ENCODE data around the gene ARHGEF38.
"Not testable (repeated sequence)": the region's sequence is repeated elsewhere in the genome, so short reads cannot be mapped to it uniquely, and the experiment has no call there.

The ARHGEF38 gene

DNA sequence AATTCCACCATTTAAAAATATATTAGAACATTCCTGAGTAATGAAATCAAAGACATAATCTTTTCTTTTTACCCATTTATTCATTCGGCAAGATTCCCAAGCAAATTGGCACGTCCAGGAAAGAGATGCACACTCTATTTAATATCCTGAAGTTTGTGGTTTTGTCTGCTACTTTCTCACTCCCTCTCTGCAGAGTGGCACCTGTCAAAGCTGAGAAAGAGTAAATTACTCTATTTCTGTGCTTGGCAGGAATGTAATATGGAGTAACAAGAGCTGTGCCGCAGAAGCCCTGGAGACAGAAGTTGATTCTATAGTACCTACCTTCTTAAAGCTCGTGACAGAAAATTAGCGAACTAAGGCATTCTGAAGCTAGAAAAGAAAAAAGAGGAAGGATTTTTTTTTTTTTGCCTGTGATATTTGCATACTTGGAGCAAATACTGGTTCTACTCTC lies 161.7 kb downstream of the ARHGEF38 start:
- DNase-seq (ENCODE audit: low read depth in 2 of 2): no peak

GRCh38 chr4:105714932-105715331 lies 162.5 kb downstream of the ARHGEF38 start:
- no peak for DNase-seq (ENCODE audit: low read depth in 2 of 2)

DNA sequence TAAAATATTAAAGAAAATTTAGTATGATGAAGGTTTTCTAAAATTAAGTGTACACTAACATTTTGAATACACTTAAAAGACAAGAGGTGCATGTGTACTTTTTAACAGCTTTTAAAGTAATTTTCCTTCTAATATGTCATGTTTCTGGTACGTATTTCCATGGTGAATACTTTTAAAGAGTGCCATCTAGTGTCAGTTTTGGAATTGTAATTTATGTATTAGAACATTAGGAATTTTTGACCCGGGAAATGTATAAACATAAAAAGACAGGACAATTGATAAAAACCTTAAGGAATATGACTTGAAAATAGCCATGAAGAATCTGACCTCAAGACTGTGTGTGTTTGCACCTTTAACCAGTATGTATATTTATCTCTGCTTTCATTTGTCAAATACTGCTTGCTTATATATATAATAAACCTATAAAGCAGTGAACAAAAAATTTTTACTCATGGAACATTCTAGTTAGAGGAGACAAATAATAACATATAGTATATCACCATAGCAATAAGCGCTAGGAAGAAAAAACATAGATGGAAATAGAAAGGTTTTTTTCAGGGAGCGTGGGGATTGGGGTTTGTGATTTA lies 163.4 kb downstream of the ARHGEF38 start:
- DNase-seq (ENCODE audit: low read depth in 2 of 2): no peak

GRCh38 chr4:105719204-105719603 lies 166.8 kb downstream of the ARHGEF38 start:
- DNase-seq (ENCODE audit: low read depth in 2 of 2): no peak

- DNase-seq (ENCODE audit: low read depth in 2 of 2): no peak
Measured at GRCh38 chr4:105725623-105726022, 173.2 kb downstream of the ARHGEF38 start.

DNA sequence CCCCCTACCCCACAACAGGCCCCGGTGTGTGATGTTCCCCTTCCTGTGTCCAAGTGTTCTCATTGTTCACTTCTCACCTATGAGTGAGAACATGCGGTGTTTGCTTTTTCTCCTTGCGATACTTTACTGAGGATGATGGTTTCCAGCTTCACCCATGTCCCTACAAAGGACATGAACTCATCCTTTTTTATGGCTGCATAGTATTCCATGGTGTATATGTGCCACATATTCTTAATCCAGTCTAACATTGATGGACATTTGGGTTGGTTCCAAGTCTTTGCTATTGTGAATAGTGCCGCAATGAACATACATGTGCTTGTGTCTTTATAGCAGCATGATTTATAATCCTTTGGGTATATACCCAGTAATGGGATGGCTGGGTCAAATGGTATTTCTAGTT lies 177.5 kb downstream of the ARHGEF38 start:
- not testable (repeated sequence) for DNase-seq (ENCODE audit: low read depth in 2 of 2)

All from activated CD4-positive, alpha-beta T cell treated with anti-CD3 and anti-CD28 coated beads for 24 hours (primary cell).